Measurements from ENCODE around the gene PRKACG.

Gene PRKACG

GRCh38 chr9:68979538-68980314, 34.2 kb downstream of the PRKACG start:
- TF ChIP-seq TAF1 (IDR thresholded peaks at IDR 0.05; ENCODE audit: borderline replicate concordance, insufficient read depth, low read length) (no peak), FOXP2 (optimal IDR thresholded peaks at IDR 0.05; ENCODE audit: borderline replicate concordance, extremely low read depth, extremely low read length, insufficient read depth) (no peak), POLR2AphosphoS5 (IDR thresholded peaks at IDR 0.05; ENCODE audit: low read depth, low read length) (no peak), SIN3A (IDR thresholded peaks at IDR 0.05; ENCODE audit: borderline replicate concordance, insufficient read depth, low read length) (no peak)
- TF ChIP-seq, protein P1, sequence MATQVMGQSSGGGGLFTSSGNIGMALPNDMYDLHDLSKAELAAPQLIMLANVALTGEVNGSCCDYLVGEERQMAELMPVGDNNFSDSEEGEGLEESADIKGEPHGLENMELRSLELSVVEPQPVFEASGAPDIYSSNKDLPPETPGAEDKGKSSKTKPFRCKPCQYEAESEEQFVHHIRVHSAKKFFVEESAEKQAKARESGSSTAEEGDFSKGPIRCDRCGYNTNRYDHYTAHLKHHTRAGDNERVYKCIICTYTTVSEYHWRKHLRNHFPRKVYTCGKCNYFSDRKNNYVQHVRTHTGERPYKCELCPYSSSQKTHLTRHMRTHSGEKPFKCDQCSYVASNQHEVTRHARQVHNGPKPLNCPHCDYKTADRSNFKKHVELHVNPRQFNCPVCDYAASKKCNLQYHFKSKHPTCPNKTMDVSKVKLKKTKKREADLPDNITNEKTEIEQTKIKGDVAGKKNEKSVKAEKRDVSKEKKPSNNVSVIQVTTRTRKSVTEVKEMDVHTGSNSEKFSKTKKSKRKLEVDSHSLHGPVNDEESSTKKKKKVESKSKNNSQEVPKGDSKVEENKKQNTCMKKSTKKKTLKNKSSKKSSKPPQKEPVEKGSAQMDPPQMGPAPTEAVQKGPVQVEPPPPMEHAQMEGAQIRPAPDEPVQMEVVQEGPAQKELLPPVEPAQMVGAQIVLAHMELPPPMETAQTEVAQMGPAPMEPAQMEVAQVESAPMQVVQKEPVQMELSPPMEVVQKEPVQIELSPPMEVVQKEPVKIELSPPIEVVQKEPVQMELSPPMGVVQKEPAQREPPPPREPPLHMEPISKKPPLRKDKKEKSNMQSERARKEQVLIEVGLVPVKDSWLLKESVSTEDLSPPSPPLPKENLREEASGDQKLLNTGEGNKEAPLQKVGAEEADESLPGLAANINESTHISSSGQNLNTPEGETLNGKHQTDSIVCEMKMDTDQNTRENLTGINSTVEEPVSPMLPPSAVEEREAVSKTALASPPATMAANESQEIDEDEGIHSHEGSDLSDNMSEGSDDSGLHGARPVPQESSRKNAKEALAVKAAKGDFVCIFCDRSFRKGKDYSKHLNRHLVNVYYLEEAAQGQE (IDR thresholded peaks at IDR 0.05; ENCODE audit: insufficient read depth in 1 of 2, low read depth in 2 of 2, low read length in 2 of 2): no peak

- TF ChIP-seq, protein P1 (IDR thresholded peaks at IDR 0.05; ENCODE audit: insufficient read depth in 1 of 2, low read depth in 2 of 2, low read length in 2 of 2): no peak
Measured at GRCh38 chr9:68978501-68978900, 35.4 kb downstream of the PRKACG start.

GRCh38 chr9:68978066-68978465, 35.8 kb downstream of the PRKACG start:
- TF ChIP-seq, protein P1 (IDR thresholded peaks at IDR 0.05; ENCODE audit: insufficient read depth in 1 of 2, low read depth in 2 of 2, low read length in 2 of 2): no peak
- TF ChIP-seq SIN3A (IDR thresholded peaks at IDR 0.05; ENCODE audit: borderline replicate concordance, insufficient read depth, low read length) (no peak), POLR2AphosphoS5 (IDR thresholded peaks at IDR 0.05; ENCODE audit: low read depth, low read length) (no peak), FOXP2 (optimal IDR thresholded peaks at IDR 0.05; ENCODE audit: borderline replicate concordance, extremely low read depth, extremely low read length, insufficient read depth) (no peak), TAF1 (IDR thresholded peaks at IDR 0.05; ENCODE audit: borderline replicate concordance, insufficient read depth, low read length) (no peak)

DNA sequence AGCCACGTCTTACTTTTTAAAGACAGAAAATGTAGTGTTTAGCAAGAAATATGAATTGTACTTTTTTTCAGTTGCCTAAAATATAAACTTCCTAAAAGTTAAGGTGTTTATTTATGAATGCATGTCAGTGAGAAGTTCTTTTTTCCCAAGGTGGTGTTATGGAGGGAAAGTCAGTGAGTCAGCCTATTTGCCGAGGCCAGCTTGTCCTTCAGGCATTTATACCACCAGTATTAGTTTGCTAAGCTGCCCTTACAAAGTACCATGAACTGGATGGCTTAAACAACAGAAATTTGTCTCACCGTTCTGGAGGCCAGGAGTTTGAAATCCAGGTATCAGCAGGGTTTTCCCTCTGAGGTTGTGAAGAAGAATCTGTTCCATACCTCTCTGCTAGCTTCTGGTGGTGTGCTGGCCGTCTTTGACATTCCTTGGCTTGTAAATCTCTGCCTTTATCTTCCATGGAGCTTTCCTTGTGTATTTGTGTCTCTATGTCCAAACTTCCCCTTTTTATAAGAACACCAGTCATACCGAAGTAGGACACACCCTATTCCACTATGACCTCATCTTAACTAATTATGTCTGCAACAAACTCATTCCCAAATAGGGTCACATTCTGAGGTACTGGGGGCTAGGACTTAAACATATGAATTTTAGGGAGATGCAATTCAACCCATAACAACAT, 38.4 kb downstream of the PRKACG start:
- TF ChIP-seq, protein P1 (IDR thresholded peaks at IDR 0.05; ENCODE audit: insufficient read depth in 1 of 2, low read depth in 2 of 2, low read length in 2 of 2): no peak
- no peak for TF ChIP-seq TAF1 (IDR thresholded peaks at IDR 0.05; ENCODE audit: borderline replicate concordance, insufficient read depth, low read length)

DNA sequence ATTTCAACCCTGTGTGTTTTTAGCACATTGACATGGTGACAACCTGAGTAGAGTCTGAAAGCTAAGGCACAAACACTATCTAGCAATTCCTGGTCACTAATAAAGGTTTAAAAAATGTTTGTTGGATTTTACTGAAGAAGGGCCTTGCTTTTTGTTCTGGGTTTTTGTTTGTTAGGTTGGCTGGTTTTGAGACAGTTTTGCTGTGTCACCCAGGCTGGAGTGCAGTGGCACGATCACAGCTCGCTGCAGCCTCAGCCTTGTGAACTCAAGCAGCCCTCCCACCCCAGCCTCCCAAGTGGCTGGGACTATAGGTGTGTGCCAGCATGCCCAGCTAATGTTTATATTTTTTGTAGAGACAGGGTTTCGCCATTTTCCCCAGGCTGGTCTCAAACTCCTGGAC, 39.0 kb downstream of the PRKACG start:
- TF ChIP-seq, protein P1 (IDR thresholded peaks at IDR 0.05; ENCODE audit: insufficient read depth in 1 of 2, low read depth in 2 of 2, low read length in 2 of 2): no peak
